Activated CD4-positive, alpha-beta T cell treated with anti-CD3 and anti-CD28 coated beads, Interleukin-2, amount 10 ng/mL, durations not matched to agents 24 days and 14 days (primary cell): ENCODE results near the gene CGB7. TPM values are rescaled to one million over a fixed set of nuclear protein-coding genes. Genes with fewer than 3 reads are reported as not detected.
"Not testable (repeated sequence)": the region's sequence is repeated elsewhere in the genome, so short reads cannot be mapped to it uniquely, and the experiment has no call there.

Source experiments
- DNase-seq: peaks from one replicate; pipeline ENCODE4 v3.0.0; 2022
- H3K27ac Mint-ChIP-seq: one replicate; pipeline ENCODE4 v1.8.0; 2022; ENCODE audit warnings: mild to moderate bottlenecking, mixed read lengths
- H3K27me3 Mint-ChIP-seq: one replicate; pipeline ENCODE4 v1.8.0; 2022; ENCODE audit warnings: mixed read lengths
- H3K36me3 Mint-ChIP-seq: one replicate; pipeline ENCODE4 v1.8.0; 2022; ENCODE audit warnings: low read depth, mild to moderate bottlenecking, mixed read lengths
- H3K4me1 Mint-ChIP-seq: one replicate; pipeline ENCODE4 v1.8.0; 2021; ENCODE audit warnings: mixed read lengths
- H3K4me3 Mint-ChIP-seq: one replicate; pipeline ENCODE4 v1.8.0; 2022; ENCODE audit warnings: mild to moderate bottlenecking, moderate library complexity, mixed read lengths
- H3K9me3 Mint-ChIP-seq: one replicate; pipeline ENCODE4 v1.8.0; 2021; ENCODE audit warnings: mixed read lengths
- intact Hi-C: fragments of 100-400 bp; cut with micrococcal nuclease; formaldehyde crosslinking; loops from one replicate; pipeline ENCODE4 v1.15.1; 2023
- total RNA-seq: library from RNA; stranded (reverse); gene quantifications from 2 replicates; pipeline ENCODE4 v1.2.3, GENCODE V29; 2022

The CGB7 gene
- total RNA-seq, 1 donor from 2014 or later: not detected

GRCh38 chr19:49042177-49042576 is 15.4 kb downstream of the CGB7 start:
- H3K36me3 Mint-ChIP-seq: no peaks in the 10 kb centered on the region
- DNase-seq: no peak
- H3K27me3 Mint-ChIP-seq: no peaks in the 10 kb centered on the region
- no peak overlapping the region for H3K27ac Mint-ChIP-seq
- intact Hi-C loops: no loop called here
- H3K4me3 Mint-ChIP-seq: no peak overlapping the region
- no peaks in the 10 kb centered on the region for H3K4me1 Mint-ChIP-seq
- H3K9me3 Mint-ChIP-seq: no peaks in the 10 kb centered on the region

GRCh38 chr19:49039736-49040135 is 17.8 kb downstream of the CGB7 start:
- H3K4me3 Mint-ChIP-seq, H3K9me3 Mint-ChIP-seq, H3K4me1 Mint-ChIP-seq, DNase-seq, H3K27me3 Mint-ChIP-seq, H3K27ac Mint-ChIP-seq, intact Hi-C loops, H3K36me3 Mint-ChIP-seq: not testable (repeated sequence)

GRCh38 chr19:49038557-49039276 is 18.8 kb downstream of the CGB7 start:
- H3K4me1 Mint-ChIP-seq, H3K4me3 Mint-ChIP-seq, H3K36me3 Mint-ChIP-seq, H3K27ac Mint-ChIP-seq, intact Hi-C loops, DNase-seq, H3K27me3 Mint-ChIP-seq, H3K9me3 Mint-ChIP-seq: not testable (repeated sequence)

DNA sequence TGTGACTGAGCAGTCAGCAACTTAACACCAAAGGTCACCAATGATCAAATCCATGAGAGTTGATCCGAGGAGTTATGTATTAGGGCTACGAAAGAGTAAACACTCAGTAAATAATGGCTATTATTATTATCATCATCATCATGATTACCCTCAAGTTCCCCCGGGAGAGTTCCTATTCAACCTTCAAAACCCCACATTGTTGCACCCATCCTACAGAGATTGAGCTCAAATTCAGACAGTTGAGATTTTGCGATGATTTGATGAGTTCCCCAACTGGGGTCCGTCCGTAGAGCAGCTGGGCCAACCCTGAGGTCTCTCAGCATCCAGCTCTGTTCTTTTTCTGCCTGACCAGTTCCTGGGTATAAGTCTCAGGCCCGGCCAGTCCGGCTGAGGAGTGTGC is 19.4 kb downstream of the CGB7 start:
- H3K9me3 Mint-ChIP-seq, intact Hi-C loops, H3K4me1 Mint-ChIP-seq, DNase-seq, H3K27ac Mint-ChIP-seq, H3K4me3 Mint-ChIP-seq, H3K36me3 Mint-ChIP-seq, H3K27me3 Mint-ChIP-seq: not testable (repeated sequence)

DNA sequence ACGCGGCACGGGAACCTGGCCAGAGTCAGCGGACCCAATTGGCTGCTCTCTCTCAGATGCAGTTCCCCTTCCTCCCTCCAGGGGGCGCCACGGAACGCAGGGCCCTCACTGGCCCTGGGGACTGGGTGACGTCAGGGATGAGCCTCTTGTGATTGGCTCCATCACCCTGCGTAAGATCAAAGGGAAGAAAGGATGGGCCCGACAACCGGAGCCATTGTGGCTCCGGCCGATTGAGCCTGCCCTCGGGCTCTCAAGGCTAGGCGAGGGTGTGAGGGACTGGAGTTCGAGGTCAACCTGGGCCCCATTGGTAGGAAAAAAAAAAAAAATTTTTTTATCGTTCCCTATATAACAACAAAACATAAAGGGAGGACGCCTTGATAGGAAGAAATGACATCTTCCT is 20.7 kb downstream of the CGB7 start, which contains the start of gene CGB1:
CGB1 (minus strand) TSS at position 81 of the 400 bp plus-strand sequence. CDS start 184 bp downstream, outside the sequence.
- H3K4me3 Mint-ChIP-seq, H3K27me3 Mint-ChIP-seq, H3K36me3 Mint-ChIP-seq, intact Hi-C loops, H3K4me1 Mint-ChIP-seq, H3K9me3 Mint-ChIP-seq, H3K27ac Mint-ChIP-seq: not testable (repeated sequence)
- DNase-seq: peak; percentile 85

GRCh38 chr19:49031642-49032301 is 25.8 kb downstream of the CGB7 start, which contains the start of gene CGB2:
TSS of gene CGB2 (plus strand) at chr19:49031890. CDS start at chr19:49032096, 206 bp downstream.
- Mint-ChIP-seq H3K27ac (peak within 1 kb of the TSS; percentile 66), H3K4me3 (peak within 1 kb of the TSS; percentile 29)
- intact Hi-C loops, H3K4me1 Mint-ChIP-seq, H3K9me3 Mint-ChIP-seq, H3K36me3 Mint-ChIP-seq, H3K27me3 Mint-ChIP-seq: not testable (repeated sequence)
- peak; percentile 89 for DNase-seq

- DNase-seq, intact Hi-C loops, H3K4me1 Mint-ChIP-seq, H3K4me3 Mint-ChIP-seq, H3K27me3 Mint-ChIP-seq, H3K36me3 Mint-ChIP-seq, H3K27ac Mint-ChIP-seq, H3K9me3 Mint-ChIP-seq: not testable (repeated sequence)
These were observed 27.2 kb downstream of the CGB7 start for GRCh38 chr19:49030323-49030722.

DNA sequence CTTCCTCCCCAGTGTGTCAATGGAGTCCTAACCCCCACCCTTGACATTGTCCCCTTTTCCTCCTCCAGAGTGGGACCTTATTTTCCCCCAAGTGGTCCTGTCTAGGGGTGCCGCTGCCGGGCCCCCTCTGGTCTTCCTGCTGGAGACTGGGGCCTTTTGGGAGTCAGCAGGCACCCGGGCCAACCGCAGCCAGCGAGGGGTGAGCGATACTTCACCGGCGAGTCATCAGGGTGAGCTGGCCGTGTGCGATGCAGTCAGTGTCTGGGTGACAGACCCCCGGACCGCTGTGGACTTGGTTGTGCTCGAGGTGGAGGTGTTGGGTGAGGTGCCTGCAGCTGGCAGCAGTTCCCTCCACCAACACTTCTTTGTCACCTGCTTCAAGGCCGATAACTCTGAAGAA is 27.8 kb downstream of the CGB7 start:
- intact Hi-C loops, H3K4me3 Mint-ChIP-seq, H3K9me3 Mint-ChIP-seq, H3K36me3 Mint-ChIP-seq, DNase-seq, H3K27ac Mint-ChIP-seq, H3K4me1 Mint-ChIP-seq, H3K27me3 Mint-ChIP-seq: not testable (repeated sequence)

DNA sequence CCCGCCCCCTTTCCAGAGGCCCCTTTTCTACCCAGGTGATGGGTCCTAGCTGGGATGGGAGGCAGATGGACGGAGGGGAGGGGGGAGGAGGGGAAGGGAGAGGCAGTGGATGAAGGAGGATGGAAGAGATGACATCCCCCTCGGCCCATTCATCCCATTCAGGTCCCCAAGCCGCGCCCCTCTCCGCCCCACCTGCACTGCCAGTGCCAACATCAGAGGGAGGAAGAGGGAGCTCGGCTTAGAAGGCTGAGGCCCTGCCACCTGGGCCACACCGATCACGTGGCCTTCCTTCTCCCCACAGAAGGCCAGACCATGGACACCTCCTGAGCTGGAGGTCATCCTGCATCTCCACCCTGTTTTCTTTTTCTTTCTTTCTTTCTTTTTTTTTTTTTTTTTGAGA is 28.9 kb downstream of the CGB7 start:
- DNase-seq, H3K36me3 Mint-ChIP-seq, H3K4me3 Mint-ChIP-seq: not testable (repeated sequence)

DNA sequence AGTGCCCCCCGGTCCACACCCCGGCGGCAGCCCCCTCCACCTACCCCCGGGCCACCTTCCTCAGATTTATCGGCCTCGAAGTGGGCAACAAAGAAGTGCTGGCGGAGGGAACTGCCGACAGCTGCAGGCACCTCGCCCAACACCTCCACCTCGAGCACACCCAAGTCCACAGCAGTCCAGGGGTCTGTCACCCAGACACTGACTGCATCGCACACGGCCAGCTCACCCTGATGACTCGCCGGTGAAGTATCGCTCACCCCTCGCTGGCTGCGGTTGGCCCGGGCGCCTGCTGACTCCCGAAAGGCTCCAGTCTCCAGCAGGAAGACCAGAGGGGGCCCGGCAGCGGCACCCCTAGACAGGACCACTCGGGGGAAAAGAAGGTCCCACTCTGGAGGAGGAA is 31.9 kb downstream of the CGB7 start:
- H3K9me3 Mint-ChIP-seq, H3K27ac Mint-ChIP-seq, H3K4me3 Mint-ChIP-seq, H3K4me1 Mint-ChIP-seq, intact Hi-C loops, H3K36me3 Mint-ChIP-seq, DNase-seq: not testable (repeated sequence)
- peaks cover 10% of the 10 kb centered on the region for H3K27me3 Mint-ChIP-seq

More for the DNA sequence above, 28.9 kb downstream of the CGB7 start:
- intact Hi-C loops, H3K4me1 Mint-ChIP-seq, H3K9me3 Mint-ChIP-seq, H3K27ac Mint-ChIP-seq, H3K27me3 Mint-ChIP-seq: not testable (repeated sequence)

DNA sequence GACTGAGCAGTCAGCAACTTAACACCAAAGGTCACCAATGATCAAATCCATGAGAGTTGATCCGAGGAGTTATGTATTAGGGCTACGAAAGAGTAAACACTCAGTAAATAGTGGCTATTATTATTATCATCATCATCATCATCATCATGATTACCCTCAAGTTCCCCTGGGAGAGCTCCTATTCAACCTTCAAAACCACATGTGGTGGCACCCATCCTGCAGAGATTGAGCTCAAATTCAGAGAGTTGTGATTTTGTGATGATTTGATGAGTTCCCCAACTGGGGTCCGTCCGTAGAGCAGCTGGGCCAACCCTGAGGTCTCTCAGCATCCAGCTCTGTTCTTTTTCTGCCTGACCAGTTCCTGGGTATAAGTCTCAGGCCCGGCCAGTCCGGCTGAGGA is 32.5 kb downstream of the CGB7 start:
- H3K4me1 Mint-ChIP-seq, H3K4me3 Mint-ChIP-seq, H3K27ac Mint-ChIP-seq, DNase-seq, H3K9me3 Mint-ChIP-seq, intact Hi-C loops, H3K36me3 Mint-ChIP-seq: not testable (repeated sequence)
- H3K27me3 Mint-ChIP-seq: peaks cover 14% of the 10 kb centered on the region

DNA sequence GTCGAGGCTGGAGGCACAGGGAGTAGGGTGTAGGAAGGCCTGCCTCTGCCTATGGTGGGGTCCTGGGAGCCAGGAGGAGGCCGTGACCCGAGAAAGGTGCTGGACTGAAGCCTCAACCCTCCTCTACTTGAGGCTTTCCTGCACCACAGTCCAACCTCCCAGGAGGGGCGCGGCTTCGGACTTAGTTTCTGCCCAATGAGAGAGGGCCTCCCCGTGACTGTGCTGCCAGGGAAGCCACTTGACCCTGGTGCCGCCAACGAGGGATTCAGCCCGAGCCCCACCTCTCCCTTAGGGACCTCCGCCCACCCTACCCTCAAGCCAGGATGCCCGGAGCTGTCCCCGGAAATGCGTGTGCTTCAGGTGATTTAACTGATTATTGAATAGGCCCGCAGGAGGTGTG is 33.3 kb downstream of the CGB7 start, which contains the start of gene CGB3:
CGB3 (minus strand) TSS at position 101 of the 400 bp plus-strand sequence. CDS start 362 bp downstream, outside the sequence.
- peaks cover 11% of the 10 kb centered on the region for H3K4me1 Mint-ChIP-seq
- DNase-seq, H3K4me3 Mint-ChIP-seq, intact Hi-C loops, H3K9me3 Mint-ChIP-seq, H3K27ac Mint-ChIP-seq, H3K36me3 Mint-ChIP-seq: not testable (repeated sequence)
- peaks cover 20% of the 10 kb centered on the region for H3K27me3 Mint-ChIP-seq

DNA sequence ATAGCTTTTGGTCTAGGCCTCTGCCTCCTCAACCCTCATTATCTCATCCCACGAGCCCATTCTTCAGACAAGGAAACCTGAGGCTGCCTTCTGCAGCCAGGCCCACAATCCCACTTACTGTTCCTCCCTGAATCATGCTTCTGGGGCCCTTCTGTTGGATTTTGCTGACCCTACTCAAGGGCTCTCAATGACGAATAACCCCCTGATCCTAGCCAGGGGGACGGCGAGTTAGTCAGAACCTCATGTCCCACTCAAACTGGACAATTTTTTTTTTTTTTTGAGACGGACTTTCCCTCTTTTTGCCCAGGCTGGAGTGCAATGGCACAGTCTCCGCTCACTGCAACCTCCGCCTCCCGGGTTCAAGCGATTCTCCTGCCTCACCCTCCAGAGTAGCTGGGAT is 35.4 kb downstream of the CGB7 start:
- DNase-seq: no peak
- Mint-ChIP-seq H3K4me3 (no peak overlapping the region), H3K9me3 (no peaks in the 10 kb centered on the region), H3K4me1 (peaks cover 20% of the 10 kb centered on the region), H3K27ac (no peak overlapping the region), H3K27me3 (peaks cover 27% of the 10 kb centered on the region), H3K36me3 (no peaks in the 10 kb centered on the region)
- intact Hi-C loops: no loop called here
